Keratinocyte (primary cell): ENCODE data around the gene GTSF1L. TPM values are rescaled to one million over a fixed set of nuclear protein-coding genes. Genes with fewer than 3 reads are reported as not detected.

Experiments
- DNase-seq: peaks from one replicate; pipeline ENCODE4 v3.0.0-alpha.2; 2011; ENCODE audit warnings: low read depth, missing footprints, low spot score
- FAIRE-seq: peaks from 2 replicates; lab custom pipeline; 2011; peaks lifted over from hg19 to GRCh38; lab: Jason Lieb, UNC
- H2AFZ ChIP-seq: 2 replicates; pipeline ENCODE4 v1.6.0; 2012; ENCODE audit warnings: low read length, control low read depth, inconsistent platforms; ENCODE audit not compliant: control insufficient read depth
- H3K27ac ChIP-seq: 2 replicates; pipeline ENCODE4 v1.5.1; 2011; ENCODE audit warnings: low read length; ENCODE audit not compliant: control insufficient read depth, insufficient read depth
- H3K27me3 ChIP-seq: 3 replicates; pipeline ENCODE4 v1.6.0; 2011; ENCODE audit warnings: low read length; ENCODE audit not compliant: control insufficient read depth, insufficient read depth; ENCODE audit errors: extremely low read depth
- H3K36me3 ChIP-seq, 2 experiments: 2 replicates in 1 of 2; 3 replicates in 1 of 2; pipeline ENCODE4 v1.5.1; 2011; ENCODE audit warnings: low read length in 2 of 2, mild to moderate bottlenecking in 1 of 2; ENCODE audit not compliant: control insufficient read depth in 2 of 2, insufficient read depth in 2 of 2; ENCODE audit errors: extremely low read depth in 1 of 2
- H3K4me1 ChIP-seq: 3 replicates; pipeline ENCODE4 v1.5.1; 2011; ENCODE audit warnings: low read length; ENCODE audit not compliant: control insufficient read depth, insufficient read depth; ENCODE audit errors: extremely low read depth
- H3K4me2 ChIP-seq: 3 replicates; pipeline ENCODE4 v1.6.0; 2011; ENCODE audit warnings: low read depth, low read length; ENCODE audit not compliant: control insufficient read depth, insufficient read depth; ENCODE audit errors: extremely low read depth
- H3K4me3 ChIP-seq, 3 experiments: fragments of 200-600 bp in 1 of 3; sonication (generic) in 1 of 3; 2 replicates in 2 of 3; 3 replicates in 1 of 3; pipeline ENCODE4 v1.5.1; 2011 to 2016; ENCODE audit warnings: low read length in 3 of 3, mild to moderate bottlenecking in 3 of 3, control low read depth in 2 of 3, inconsistent platforms in 1 of 3, low read depth in 1 of 3, mixed read lengths in 1 of 3, mixed run types in 1 of 3, moderate library complexity in 1 of 3; ENCODE audit not compliant: control insufficient read depth in 2 of 3, insufficient read depth in 2 of 3; ENCODE audit errors: extremely low read depth in 1 of 3
- H3K79me2 ChIP-seq: 2 replicates; pipeline ENCODE4 v1.6.0; 2012; ENCODE audit warnings: low read length; ENCODE audit not compliant: control insufficient read depth, insufficient read depth
- H3K9ac ChIP-seq: 3 replicates; pipeline ENCODE4 v1.6.0; 2011; ENCODE audit warnings: low read length; ENCODE audit not compliant: control insufficient read depth, insufficient read depth; ENCODE audit errors: extremely low read depth
- H3K9me1 ChIP-seq: 3 replicates; pipeline ENCODE4 v1.6.0; 2011; ENCODE audit warnings: low read length; ENCODE audit not compliant: control insufficient read depth, insufficient read depth; ENCODE audit errors: extremely low read depth
- H3K9me3 ChIP-seq: 2 replicates; pipeline ENCODE4 v1.5.1; 2012; ENCODE audit warnings: low read depth, low read length; ENCODE audit not compliant: control insufficient read depth
- H4K20me1 ChIP-seq: 3 replicates; pipeline ENCODE4 v1.6.0; 2011; ENCODE audit warnings: low read length; ENCODE audit not compliant: control insufficient read depth, insufficient read depth; ENCODE audit errors: extremely low read depth
- CTCF ChIP-seq, 3 experiments: IDR thresholded peaks in 1 of 3; conservative IDR thresholded peaks in 1 of 3; optimal IDR thresholded peaks in 1 of 3; 2 replicates in 2 of 3; 3 replicates in 1 of 3; pipeline versions ENCODE3 to v1.5.1; 2011; ENCODE audit warnings: low read length in 3 of 3, mild to moderate bottlenecking in 3 of 3, moderate library complexity in 2 of 3, control low read depth in 1 of 3, inconsistent platforms in 1 of 3; ENCODE audit not compliant: insufficient read depth in 2 of 3; ENCODE audit errors: extremely low read depth in 1 of 3
- EZH2 ChIP-seq: IDR thresholded peaks from one replicate; pipeline ENCODE4 v1.6.1; 2012; ENCODE audit warnings: inconsistent platforms, mild to moderate bottlenecking, low read length, moderate library complexity
- dilution Hi-C: fragments of 300-500 bp; cut with MboI; formaldehyde crosslinking; loops from one replicate; pipeline ENCODE4 v1.7.0; 2020; ENCODE audit warnings: low sequenced_read_pairs; ENCODE audit not compliant: extremely low pct_ligation_motif_present
- polyA plus RNA-seq, 5 experiments: library from polyadenylated mRNA; depleted of rRNA in 3 of 5; stranded (reverse) in 3 of 5; stranded (forward) in 1 of 5; unstranded in 1 of 5; fragments of >200 nt; gene quantifications; 1 replicate in 1 of 5; 2 replicates in 3 of 5; 3 replicates in 1 of 5; pipeline versions ENCODE4 v1.2.1 to v1.2.3, GENCODE V29; 2011 to 2012; ENCODE audit warnings: missing spikeins in 2 of 5, low read depth in 1 of 5, low replicate concordance in 1 of 5

The GTSF1L gene
- polyA plus RNA-seq, 1 donor (not counting 4 experiments of a cell fraction or from before 2014, with no cell fraction given) = not detected

- H3K9ac ChIP-seq = no peak overlapping the region
- no peaks in the 10 kb centered on the region for H3K79me2 ChIP-seq
- FAIRE-seq = no peak
- H2AFZ ChIP-seq = no peak overlapping the region
- H3K4me1 ChIP-seq = peaks cover 7% of the 10 kb centered on the region
- H4K20me1 ChIP-seq = no peaks in the 10 kb centered on the region
- no peak for DNase-seq
- no peak overlapping the region for H3K4me2 ChIP-seq
- no peaks in the 10 kb centered on the region for H3K36me3 ChIP-seq
- H3K27me3 ChIP-seq = peaks cover 27% of the 10 kb centered on the region
- no peak overlapping the region for H3K27ac ChIP-seq
- H3K9me3 ChIP-seq = no peaks in the 10 kb centered on the region
- TF ChIP-seq CTCF (optimal IDR thresholded peaks at IDR 0.05 in 1 of 3, IDR thresholded peaks at IDR 0.05 in 1 of 3, conservative IDR thresholded peaks at IDR 0.05 in 1 of 3; ENCODE audit: extremely low read depth in 1 of 3, insufficient read depth in 2 of 3, low read length in 3 of 3) = no peak
- TF ChIP-seq EZH2 = no peak
- H3K9me1 ChIP-seq = no peaks in the 10 kb centered on the region
- no peak overlapping the region for H3K4me3 ChIP-seq
- dilution Hi-C loops = no loop called here
Measured at GRCh38 chr20:43766385-43766784, 39.6 kb upstream of the GTSF1L start.

- no peaks in the 10 kb centered on the region for H3K9me3 ChIP-seq
- H2AFZ ChIP-seq = no peak overlapping the region
- no peak for DNase-seq
- H3K4me3 ChIP-seq = no peak overlapping the region
- no peak overlapping the region for H3K27ac ChIP-seq
- H3K27me3 ChIP-seq = peaks cover 27% of the 10 kb centered on the region
- H3K36me3 ChIP-seq = no peaks in the 10 kb centered on the region
- TF ChIP-seq EZH2 (no peak), CTCF (optimal IDR thresholded peaks at IDR 0.05 in 1 of 3, IDR thresholded peaks at IDR 0.05 in 1 of 3, conservative IDR thresholded peaks at IDR 0.05 in 1 of 3; ENCODE audit: extremely low read depth in 1 of 3, insufficient read depth in 2 of 3, low read length in 3 of 3) (no peak)
- H3K9ac ChIP-seq = no peak overlapping the region
- no peaks in the 10 kb centered on the region for H3K9me1 ChIP-seq
- H3K4me2 ChIP-seq = no peak overlapping the region
- FAIRE-seq = no peak
- H4K20me1 ChIP-seq = no peaks in the 10 kb centered on the region
- H3K4me1 ChIP-seq = peaks cover 7% of the 10 kb centered on the region
- H3K79me2 ChIP-seq = no peaks in the 10 kb centered on the region
- dilution Hi-C loops = no loop called here
Measured at GRCh38 chr20:43765916-43766315, 39.1 kb upstream of the GTSF1L start.
